ENCODE data around the gene LEMD3. TPM values are rescaled to one million over a fixed set of nuclear protein-coding genes. Genes with fewer than 3 reads are reported as not detected.

The LEMD3 gene
- polyA plus RNA-seq, 1 of the 3 experiments (the other 2 are of a cell fraction): 4.4 TPM

GRCh38 chr12:65121956-65122469, 47.4 kb upstream of the LEMD3 start:
- POLR2A ChIA-PET: no interaction called here
- H3K9me2 ChIP-seq: peaks cover under 1% of the 10 kb centered on the region; the same call in 1 of the 2 replicates
- no peaks in the 10 kb centered on the region for H3F3A ChIP-seq (replicated peaks; ENCODE audit: insufficient read depth)
- H3K27ac ChIP-seq (ENCODE audit: low read depth in 2 of 2, low read length in 1 of 2): no peak overlapping the region
- no peaks in the 10 kb centered on the region for H3K36me3 ChIP-seq (replicated peaks in 1 of 2; ENCODE audit: control insufficient read depth in 1 of 2, insufficient read depth in 2 of 2, low read length in 1 of 2)
- DNase-seq: no peak
- 84% methylated on average over 29 of the region's 34 CpGs for WGBS (ENCODE audit: low lambda C conversion rate)
- no peaks in the 10 kb centered on the region for H3K79me2 ChIP-seq (ENCODE audit: insufficient read depth)
- no peak overlapping the region for H3K4me2 ChIP-seq
- no peak overlapping the region for H3K4me3 ChIP-seq (ENCODE audit: low read depth in 2 of 2, low read length in 1 of 2)
- peaks cover 63% of the 10 kb centered on the region for H3K27me3 ChIP-seq (ENCODE audit: insufficient read depth)
- TF ChIP-seq MAX (IDR thresholded peaks at IDR 0.05; ENCODE audit: low read depth) (no peak), CTCF (IDR thresholded peaks at IDR 0.05) (no peak), GATA2 (CRISPR knock-in tag; IDR thresholded peaks at IDR 0.05) (no peak), RCOR1 (IDR thresholded peaks at IDR 0.05; ENCODE audit: low read length) (no peak), MXI1 (IDR thresholded peaks at IDR 0.05; ENCODE audit: low read depth, low read length) (no peak), ELF1 (IDR thresholded peaks at IDR 0.05) (no peak), SIN3A (IDR thresholded peaks at IDR 0.05; ENCODE audit: borderline replicate concordance, low read depth, low read length) (no peak), TEAD4 (IDR thresholded peaks at IDR 0.05; ENCODE audit: borderline replicate concordance, insufficient read depth) (no peak), NRF1 (IDR thresholded peaks at IDR 0.05; ENCODE audit: low read depth, low read length) (no peak), CHD2 (IDR thresholded peaks at IDR 0.05; ENCODE audit: low read length, partially characterized antibody) (no peak), TCF12 (IDR thresholded peaks at IDR 0.05) (no peak)
- H2AFZ ChIP-seq (ENCODE audit: low read depth): no peak overlapping the region
- no peaks in the 10 kb centered on the region for H4K20me1 ChIP-seq (ENCODE audit: insufficient read depth)
- H3K9ac ChIP-seq: no peak overlapping the region
- H3K4me1 ChIP-seq (ENCODE audit: control insufficient read depth in 1 of 2, insufficient read depth in 2 of 2, low read depth in 1 of 2, low read length in 1 of 2): no peaks in the 10 kb centered on the region; a peak in 1 of 4 replicates
- CTCF ChIA-PET: interaction anchor here (1.2 to 4.7 kb wide), 7 partner anchors 10 to 321 kb away, joined by 4 to 59 read pairs (median 8); no protein-coding TSS in a partner anchor
- no peaks in the 10 kb centered on the region for H3K9me3 ChIP-seq

GRCh38 chr12:65122703-65123102, 46.7 kb upstream of the LEMD3 start:
- Histone ChIP-seq H3K27ac (ENCODE audit: low read depth in 2 of 2, low read length in 1 of 2) (no peak overlapping the region), H3K4me2 (no peak overlapping the region), H3K27me3 (ENCODE audit: insufficient read depth) (peaks cover 56% of the 10 kb centered on the region), H3F3A (replicated peaks; ENCODE audit: insufficient read depth) (no peaks in the 10 kb centered on the region), H4K20me1 (ENCODE audit: insufficient read depth) (no peaks in the 10 kb centered on the region), H3K79me2 (ENCODE audit: insufficient read depth) (no peaks in the 10 kb centered on the region), H3K9ac (no peak overlapping the region), H3K4me3 (ENCODE audit: low read depth in 2 of 2, low read length in 1 of 2) (no peak overlapping the region), H3K36me3 (replicated peaks in 1 of 2; ENCODE audit: control insufficient read depth in 1 of 2, insufficient read depth in 2 of 2, low read length in 1 of 2) (no peaks in the 10 kb centered on the region), H3K4me1 (ENCODE audit: control insufficient read depth in 1 of 2, insufficient read depth in 2 of 2, low read depth in 1 of 2, low read length in 1 of 2) (no peaks in the 10 kb centered on the region; a peak in 1 of 4 replicates), H2AFZ (ENCODE audit: low read depth) (no peak overlapping the region), H3K9me3 (no peaks in the 10 kb centered on the region), H3K9me2 (peaks cover 4% of the 10 kb centered on the region; the same call in 1 of the 2 replicates)
- WGBS (ENCODE audit: low lambda C conversion rate): 31% methylated on average over 5 of the region's 5 CpGs
- CTCF ChIA-PET: interaction anchor here (0.6 to 4.7 kb wide), 24 partner anchors 11 to 326 kb away, joined by 3 to 59 read pairs (median 4); no protein-coding TSS in a partner anchor
- no peak for DNase-seq
- no peak for TF ChIP-seq CTCF (IDR thresholded peaks at IDR 0.05)
- no peak for TF ChIP-seq GATA2 (CRISPR knock-in tag; IDR thresholded peaks at IDR 0.05)
- no peak for TF ChIP-seq TEAD4 (IDR thresholded peaks at IDR 0.05; ENCODE audit: borderline replicate concordance, insufficient read depth)
- POLR2A ChIA-PET: no interaction called here

All from SK-N-SH (cell line).